Immature natural killer cell (primary cell): ENCODE results near the gene TET2. TPM values are rescaled to one million over a fixed set of nuclear protein-coding genes. Genes with fewer than 3 reads are reported as not detected.

Source experiments
- DNase-seq, 3 donors: peaks; one replicate each; pipeline ENCODE4 v3.0.0; 2022; ENCODE audit warnings: mixed read lengths in 1 of 3
- H3K27ac Mint-ChIP-seq, 6 donors: one replicate each; pipeline ENCODE4 v1.8.0; 2020; ENCODE audit warnings: mixed read lengths in 6 of 6, mild to moderate bottlenecking in 5 of 6, inconsistent platforms in 4 of 6, moderate library complexity in 3 of 6
- H3K27me3 Mint-ChIP-seq, 3 donors: one replicate each; pipeline ENCODE4 v1.8.0; 2020 to 2021; ENCODE audit warnings: low read depth in 3 of 3, mild to moderate bottlenecking in 3 of 3, mixed read lengths in 3 of 3, moderate library complexity in 3 of 3, inconsistent platforms in 1 of 3
- H3K36me3 Mint-ChIP-seq, 3 donors: one replicate each; pipeline ENCODE4 v1.8.0; 2020; ENCODE audit warnings: mixed read lengths in 3 of 3, inconsistent platforms in 2 of 3, mild to moderate bottlenecking in 2 of 3
- H3K4me1 Mint-ChIP-seq, 2 donors: one replicate each; pipeline ENCODE4 v1.8.0; 2020; ENCODE audit warnings: inconsistent platforms in 2 of 2, mild to moderate bottlenecking in 2 of 2, mixed read lengths in 2 of 2, moderate library complexity in 1 of 2
- H3K4me3 Mint-ChIP-seq, 5 donors: one replicate each; pipeline ENCODE4 v1.8.0; 2020; ENCODE audit warnings: mild to moderate bottlenecking in 5 of 5, mixed read lengths in 5 of 5, inconsistent platforms in 3 of 5, moderate library complexity in 3 of 5
- H3K9me3 Mint-ChIP-seq, 6 donors: one replicate each; pipeline ENCODE4 v1.8.0; 2020; ENCODE audit warnings: mild to moderate bottlenecking in 6 of 6, mixed read lengths in 6 of 6, inconsistent platforms in 4 of 6, moderate library complexity in 3 of 6
- polyA plus RNA-seq, 3 donors: library from polyadenylated mRNA; unstranded; fragments of 300-500 nt; fragmentation: Illumina TruSeq; gene quantifications; one replicate each; pipeline ENCODE4 v1.2.3, GENCODE V29; 2021

Gene TET2
- polyA plus RNA-seq, 3 donors from 2014 or later = 12.3 to 36.2 (median 15.9) TPM

GRCh38 chr4:105240037-105240436 is 93.4 kb downstream of the TET2 start:
- H3K4me1 Mint-ChIP-seq = peaks cover 69 to 86% of the 10 kb centered on the region in 2 donors
- peaks cover 0 to 1% (median 1%) of the 10 kb centered on the region in 3 donors for H3K27me3 Mint-ChIP-seq
- DNase-seq = peak in 1 of 3 donors; percentile 10
- peak overlapping the region in 5 of 6 donors; percentile 1 to 66 (median 34) for H3K27ac Mint-ChIP-seq
- H3K4me3 Mint-ChIP-seq = peak overlapping the region in 4 of 5 donors; percentile 29 to 71 (median 54)
- no peaks in the 10 kb centered on the region for H3K9me3 Mint-ChIP-seq
- H3K36me3 Mint-ChIP-seq = peaks cover 14 to 39% (median 22%) of the 10 kb centered on the region in 3 donors

- Mint-ChIP-seq H3K27me3 (peaks cover 0 to 1% (median 0%) of the 10 kb centered on the region in 3 donors), H3K9me3 (no peaks in the 10 kb centered on the region), H3K4me3 (no peak overlapping the region), H3K27ac (peak overlapping the region; percentile 6 to 77 (median 53)), H3K36me3 (peaks cover 10 to 28% (median 12%) of the 10 kb centered on the region in 3 donors), H3K4me1 (peaks cover 55 to 71% of the 10 kb centered on the region in 2 donors)
- no peak for DNase-seq
Measured at GRCh38 chr4:105241451-105241850, 94.8 kb downstream of the TET2 start.

DNA sequence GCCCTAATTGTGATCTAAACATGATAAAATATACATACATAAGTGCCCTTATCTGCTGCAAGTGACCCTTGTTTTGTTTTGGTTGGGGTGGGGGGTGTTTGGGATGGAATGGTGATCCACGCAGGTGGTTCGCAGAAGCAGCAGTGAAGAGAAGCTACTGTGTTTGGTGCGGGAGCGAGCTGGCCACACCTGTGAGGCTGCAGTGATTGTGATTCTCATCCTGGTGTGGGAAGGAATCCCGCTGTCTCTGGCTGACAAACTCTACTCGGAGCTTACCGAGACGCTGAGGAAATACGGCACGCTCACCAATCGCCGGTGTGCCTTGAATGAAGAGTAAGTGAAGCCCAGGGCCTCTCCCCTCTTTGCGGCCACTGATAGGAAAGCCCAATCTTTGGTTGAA is 96.8 kb downstream of the TET2 start:
- Mint-ChIP-seq H3K27ac (peak overlapping the region in 1 of 6 donors; percentile 40), H3K9me3 (no peaks in the 10 kb centered on the region), H3K4me1 (peaks cover 36 to 51% of the 10 kb centered on the region in 2 donors), H3K36me3 (peaks cover 10 to 33% (median 12%) of the 10 kb centered on the region in 3 donors), H3K4me3 (no peak overlapping the region), H3K27me3 (peaks cover 0 to 1% (median 0%) of the 10 kb centered on the region in 3 donors)
- DNase-seq = no peak

DNA sequence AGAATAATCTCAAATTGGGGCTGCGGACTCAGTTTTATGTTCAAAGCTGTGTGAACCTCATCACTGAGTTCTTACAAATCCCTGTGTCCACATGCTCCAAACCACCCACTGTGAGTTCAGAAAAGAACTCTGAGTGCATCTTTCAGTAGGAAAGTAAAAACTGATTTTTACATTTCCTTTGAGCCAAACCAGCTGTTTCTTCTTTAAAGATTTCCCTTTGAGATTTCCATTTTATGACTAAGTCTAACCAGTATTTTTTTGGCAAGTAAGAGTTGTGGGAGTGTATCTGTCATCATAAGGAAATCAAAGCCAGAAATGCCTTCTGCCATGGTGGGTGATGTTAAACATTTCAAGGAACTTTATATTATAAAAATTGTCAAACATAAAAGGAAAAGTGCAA is 100.0 kb downstream of the TET2 start:
- Mint-ChIP-seq H3K36me3 (peaks cover 7 to 43% (median 16%) of the 10 kb centered on the region in 3 donors), H3K9me3 (no peaks in the 10 kb centered on the region), H3K27me3 (no peaks in the 10 kb centered on the region), H3K4me3 (no peak overlapping the region), H3K4me1 (peaks cover 8 to 26% of the 10 kb centered on the region in 2 donors), H3K27ac (no peak overlapping the region)
- DNase-seq = no peak

GRCh38 chr4:105248613-105249012 is 101.9 kb downstream of the TET2 start:
- H3K4me1 Mint-ChIP-seq = peaks cover 0 to 9% of the 10 kb centered on the region in 2 donors
- DNase-seq = no peak
- H3K4me3 Mint-ChIP-seq = no peak overlapping the region
- H3K27ac Mint-ChIP-seq = peak overlapping the region in 2 of 6 donors; percentile 3 to 35
- peaks cover 0 to 4% (median 0%) of the 10 kb centered on the region in 6 donors for H3K9me3 Mint-ChIP-seq
- peaks cover 20 to 50% (median 35%) of the 10 kb centered on the region in 3 donors for H3K36me3 Mint-ChIP-seq
- H3K27me3 Mint-ChIP-seq = peaks cover 0 to 3% (median 0%) of the 10 kb centered on the region in 3 donors

DNA sequence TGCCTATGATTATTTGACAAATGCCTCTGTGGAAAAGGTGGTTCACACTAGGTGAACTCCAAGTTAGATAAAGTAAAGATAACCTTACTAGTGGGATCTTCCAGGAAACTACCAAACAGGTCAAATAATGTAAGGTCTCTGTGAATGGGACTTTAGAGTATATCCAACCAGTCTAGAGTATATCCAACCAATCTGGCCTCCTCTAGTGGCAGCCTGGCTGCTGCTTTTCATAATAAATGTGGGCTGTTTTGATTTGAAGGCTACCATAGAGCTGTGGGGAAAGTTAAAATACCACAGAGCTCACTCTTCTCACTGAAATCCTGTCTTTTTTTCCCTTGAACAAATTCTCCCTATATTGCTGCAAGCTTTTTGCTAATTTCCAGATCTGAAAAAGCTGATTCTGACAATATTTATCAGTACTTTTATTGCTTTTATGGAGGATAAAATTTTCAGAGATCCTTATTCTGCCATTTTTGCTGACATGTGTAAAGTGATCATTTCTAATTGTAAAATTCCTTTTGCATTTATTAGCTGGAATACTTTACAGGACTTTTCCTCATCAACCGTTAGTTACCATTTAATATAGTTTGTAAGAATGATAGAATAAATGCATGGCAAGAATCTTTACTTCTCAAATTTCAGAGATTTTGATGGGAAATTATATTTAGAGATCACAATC is 111.3 kb downstream of the TET2 start:
- no peak overlapping the region for H3K4me3 Mint-ChIP-seq
- peak overlapping the region in 1 of 6 donors; percentile 32 for H3K27ac Mint-ChIP-seq
- peaks cover 47 to 70% (median 47%) of the 10 kb centered on the region in 3 donors for H3K36me3 Mint-ChIP-seq
- H3K9me3 Mint-ChIP-seq = peaks cover 7 to 20% (median 11%) of the 10 kb centered on the region in 6 donors
- H3K4me1 Mint-ChIP-seq = peaks cover 0 to 8% of the 10 kb centered on the region in 2 donors
- H3K27me3 Mint-ChIP-seq = peaks cover 0 to 3% (median 0%) of the 10 kb centered on the region in 3 donors
- no peak for DNase-seq

DNA sequence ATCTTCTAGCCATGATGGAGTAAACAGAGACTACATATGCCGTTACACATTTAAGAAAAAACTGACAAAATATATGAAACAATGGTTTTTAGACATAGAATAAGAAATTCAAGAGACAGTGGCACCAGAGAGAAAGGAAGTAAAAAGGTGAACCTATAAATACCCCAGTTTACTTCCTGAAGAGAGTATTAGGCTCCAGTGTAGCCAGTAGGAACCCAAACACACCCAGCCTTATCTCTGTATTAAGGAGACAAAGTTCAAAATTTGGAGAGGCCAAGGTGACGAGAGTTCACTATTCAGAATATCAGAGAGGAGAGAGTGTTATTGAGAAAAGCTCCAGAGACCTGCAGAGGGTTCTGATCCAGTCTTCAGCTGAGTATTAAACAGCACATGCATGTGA is 119.0 kb downstream of the TET2 start:
- peaks cover 23 to 50% (median 43%) of the 10 kb centered on the region in 3 donors for H3K36me3 Mint-ChIP-seq
- no peak for DNase-seq
- H3K27ac Mint-ChIP-seq = peak overlapping the region in 3 of 6 donors; percentile 19 to 80 (median 60)
- peaks cover 44 to 57% of the 10 kb centered on the region in 2 donors for H3K4me1 Mint-ChIP-seq
- no peaks in the 10 kb centered on the region for H3K9me3 Mint-ChIP-seq
- H3K4me3 Mint-ChIP-seq = peak overlapping the region in 3 of 5 donors; percentile 12 to 61 (median 41)
- peaks cover 0 to 4% (median 0%) of the 10 kb centered on the region in 3 donors for H3K27me3 Mint-ChIP-seq

DNA sequence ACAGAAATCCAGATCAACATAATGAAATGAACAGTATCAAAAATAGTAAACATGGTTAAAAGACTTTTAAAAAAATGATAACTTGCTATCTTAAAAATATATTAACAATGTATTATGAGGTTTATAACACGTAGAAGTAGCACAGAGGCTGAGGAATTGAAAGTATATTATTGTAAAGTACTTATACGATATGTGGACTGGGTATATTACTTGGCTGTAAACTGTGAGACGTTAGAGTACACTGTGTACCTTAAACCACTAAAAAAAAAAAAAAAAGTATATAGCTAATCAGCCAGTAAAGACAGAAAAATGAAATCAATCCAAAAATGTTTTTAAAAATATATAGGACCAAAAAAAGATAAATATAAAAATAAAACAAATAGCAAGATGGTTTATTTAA is 120.6 kb downstream of the TET2 start:
- peaks cover 28 to 44% (median 32%) of the 10 kb centered on the region in 3 donors for H3K36me3 Mint-ChIP-seq
- no peaks in the 10 kb centered on the region for H3K9me3 Mint-ChIP-seq
- H3K4me1 Mint-ChIP-seq = peaks cover 60 to 73% of the 10 kb centered on the region in 2 donors
- H3K4me3 Mint-ChIP-seq = peak overlapping the region; percentile 62 to 75 (median 67)
- peaks cover 0 to 7% (median 0%) of the 10 kb centered on the region in 3 donors for H3K27me3 Mint-ChIP-seq
- peak overlapping the region; percentile 38 to 87 (median 66) for H3K27ac Mint-ChIP-seq
- DNase-seq = no peak

DNA sequence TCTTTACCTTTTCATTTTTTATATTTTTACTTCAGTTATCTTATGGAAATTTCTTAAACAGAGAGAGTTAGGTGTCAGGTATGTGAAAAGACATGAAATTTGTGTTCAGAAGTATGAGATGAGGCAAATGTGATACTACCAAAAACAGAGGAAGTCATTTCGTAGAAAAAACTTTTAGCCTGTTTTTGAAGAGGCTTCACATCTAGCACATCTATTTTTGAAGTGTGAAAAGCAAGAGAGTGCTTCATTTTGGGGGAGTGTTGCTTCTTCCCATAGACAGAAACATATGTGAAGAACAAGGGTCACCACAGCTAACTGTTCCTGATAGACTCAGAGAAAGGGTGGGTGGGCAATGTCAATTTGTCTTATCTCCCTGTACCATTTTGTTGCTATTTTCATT is 125.3 kb downstream of the TET2 start:
- Mint-ChIP-seq H3K4me1 (peaks cover 70 to 93% of the 10 kb centered on the region in 2 donors), H3K9me3 (no peaks in the 10 kb centered on the region), H3K27ac (peak overlapping the region; percentile 84 to 96 (median 92)), H3K27me3 (peaks cover 0 to 5% (median 2%) of the 10 kb centered on the region in 3 donors), H3K4me3 (peak overlapping the region; percentile 61 to 71 (median 66)), H3K36me3 (peaks cover 54 to 60% (median 56%) of the 10 kb centered on the region in 3 donors)
- DNase-seq = peak; percentile 16 to 35 (median 29)

- no peak for DNase-seq
- Mint-ChIP-seq H3K36me3 (peaks cover 53 to 60% (median 56%) of the 10 kb centered on the region in 3 donors), H3K27me3 (peaks cover 0 to 5% (median 2%) of the 10 kb centered on the region in 3 donors), H3K4me3 (peak overlapping the region; percentile 31 to 57 (median 54)), H3K4me1 (peaks cover 66 to 89% of the 10 kb centered on the region in 2 donors), H3K27ac (peak overlapping the region; percentile 72 to 96 (median 88)), H3K9me3 (no peaks in the 10 kb centered on the region)
Measured at GRCh38 chr4:105273230-105273629, 126.6 kb downstream of the TET2 start.

GRCh38 chr4:105274090-105274489 is 127.4 kb downstream of the TET2 start:
- Mint-ChIP-seq H3K9me3 (no peaks in the 10 kb centered on the region), H3K27me3 (peaks cover 0 to 5% (median 2%) of the 10 kb centered on the region in 3 donors), H3K36me3 (peaks cover 51 to 60% (median 54%) of the 10 kb centered on the region in 3 donors), H3K4me3 (peak overlapping the region; percentile 37 to 63 (median 55)), H3K4me1 (peaks cover 73 to 93% of the 10 kb centered on the region in 2 donors), H3K27ac (peak overlapping the region; percentile 55 to 89 (median 83))
- DNase-seq = no peak

GRCh38 chr4:105274504-105274903 is 127.8 kb downstream of the TET2 start:
- Mint-ChIP-seq H3K4me1 (peaks cover 75 to 93% of the 10 kb centered on the region in 2 donors), H3K36me3 (peaks cover 47 to 57% (median 50%) of the 10 kb centered on the region in 3 donors), H3K4me3 (peak overlapping the region in 2 of 5 donors; percentile 31 to 37), H3K9me3 (no peaks in the 10 kb centered on the region), H3K27me3 (peaks cover 0 to 5% (median 2%) of the 10 kb centered on the region in 3 donors), H3K27ac (peak overlapping the region; percentile 80 to 89 (median 82))
- no peak for DNase-seq

DNA sequence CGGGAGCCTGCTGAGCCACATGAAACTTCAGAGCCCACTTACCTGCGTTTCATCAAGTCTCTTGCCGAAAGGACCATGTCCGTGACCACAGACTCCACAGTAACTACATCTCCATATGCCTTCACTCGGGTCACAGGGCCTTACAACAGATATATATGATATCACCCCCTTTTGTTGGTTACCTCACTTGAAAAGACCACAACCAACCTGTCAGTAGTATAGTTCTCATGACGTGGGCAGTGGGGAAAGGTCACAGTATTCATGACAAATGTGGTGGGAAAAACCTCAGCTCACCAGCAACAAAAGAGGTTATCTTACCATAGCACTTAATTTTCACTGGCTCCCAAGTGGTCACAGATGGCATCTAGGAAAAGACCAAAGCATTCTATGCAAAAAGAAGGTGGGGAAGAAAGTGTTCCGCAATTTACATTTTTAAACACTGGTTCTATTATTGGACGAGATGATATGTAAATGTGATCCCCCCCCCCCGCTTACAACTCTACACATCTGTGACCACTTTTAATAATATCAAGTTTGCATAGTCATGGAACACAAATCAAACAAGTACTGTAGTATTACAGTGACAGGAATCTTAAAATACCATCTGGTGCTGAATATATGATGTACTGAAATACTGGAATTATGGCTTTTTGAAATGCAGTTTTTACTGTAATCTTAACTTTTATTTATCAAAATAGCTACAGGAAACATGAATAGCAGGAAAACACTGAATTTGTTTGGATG is 129.9 kb downstream of the TET2 start:
- Mint-ChIP-seq H3K27me3 (peaks cover 0 to 2% (median 0%) of the 10 kb centered on the region in 3 donors), H3K27ac (peak overlapping the region in 4 of 6 donors; percentile 24 to 57 (median 46)), H3K4me1 (peaks cover 66 to 90% of the 10 kb centered on the region in 2 donors), H3K4me3 (peak overlapping the region in 1 of 5 donors; percentile 11), H3K36me3 (peaks cover 42 to 45% (median 42%) of the 10 kb centered on the region in 3 donors), H3K9me3 (no peaks in the 10 kb centered on the region)
- no peak for DNase-seq
